HG03520 (cell line): ENCODE measurements around the gene TECPR2.
"Not testable (repeated sequence)": the region's sequence is repeated elsewhere in the genome, so short reads cannot be mapped to it uniquely, and the experiment has no call there.

Experiments
- ATAC-seq: cut with Tn5 transposase; IDR thresholded peaks from one replicate; pipeline ENCODE4 v1.9.1; 2021; ENCODE audit warnings: mild to moderate bottlenecking, moderate library complexity; ENCODE audit not compliant: unreplicated experiment

The TECPR2 gene

GRCh38 chr14:102507857-102508312 lies 145.1 kb downstream of the TECPR2 start:
- ATAC-seq: no peak

- no peak for ATAC-seq
These were observed 145.7 kb downstream of the TECPR2 start for GRCh38 chr14:102508410-102508773.

- ATAC-seq: no peak
These were observed 146.3 kb downstream of the TECPR2 start for GRCh38 chr14:102508774-102509745.

GRCh38 chr14:102509746-102510615 lies 147.2 kb downstream of the TECPR2 start, which contains the start of gene ANKRD9:
TSS of gene ANKRD9 (minus strand) at chr14:102509776. CDS start at chr14:102507889, 1,887 bp downstream.
- ATAC-seq: peak; percentile 67

GRCh38 chr14:102510616-102511520 lies 148.1 kb downstream of the TECPR2 start:
- ATAC-seq: no peak

GRCh38 chr14:102511538-102511937 lies 148.8 kb downstream of the TECPR2 start:
- no peak for ATAC-seq

- ATAC-seq: no peak
These were observed 150.1 kb downstream of the TECPR2 start for GRCh38 chr14:102512793-102513300.

GRCh38 chr14:102513899-102514772 lies 151.4 kb downstream of the TECPR2 start:
- ATAC-seq: no peak

GRCh38 chr14:102514987-102515733 lies 152.4 kb downstream of the TECPR2 start:
- ATAC-seq: no peak

GRCh38 chr14:102516531-102517391 lies 154.0 kb downstream of the TECPR2 start:
- peak; percentile 64 for ATAC-seq

GRCh38 chr14:102517392-102518062 lies 154.8 kb downstream of the TECPR2 start:
- ATAC-seq: peak; percentile 22

GRCh38 chr14:102518063-102518648 lies 155.4 kb downstream of the TECPR2 start:
- no peak for ATAC-seq

GRCh38 chr14:102519709-102520108 lies 157.0 kb downstream of the TECPR2 start:
- not testable (repeated sequence) for ATAC-seq

GRCh38 chr14:102523200-102523568 lies 160.4 kb downstream of the TECPR2 start:
- ATAC-seq: no peak

GRCh38 chr14:102523569-102524450 lies 161.1 kb downstream of the TECPR2 start:
- ATAC-seq: no peak
